Mesenteric fat pad (tissue), 1 donor: ENCODE measurements around the gene PLXNC1. TPM values are rescaled to one million over a fixed set of nuclear protein-coding genes. Genes with fewer than 3 reads are reported as not detected.
A peak's percentile ranks its signal among the peaks of the same experiment; 100 is the strongest.

Source experiments
- DNase-seq: peaks from one replicate; pipeline ENCODE4 v3.0.0-alpha.2; 2020; ENCODE audit warnings: low spot score
- long read RNA-seq: library from polyadenylated mRNA; unstranded; transcript quantifications from one replicate; pipeline ENCODE4 v2.0.0, GENCODE V29; 2020
- total RNA-seq: library from RNA; stranded (reverse); fragmentation: NEBNext Ultra II Directional; extraction: Animal tissue kit (Norgen Biotek cat#: 25700); gene quantifications from one replicate; pipeline ENCODE4 v1.2.1, GENCODE V29; 2021
- donor health status: DM: yes; HTN: yes; CAD: no.

Gene PLXNC1
- total RNA-seq = 8.9 TPM
- long read RNA-seq, partial matches to known transcripts = 2 of 17 reads
- long read RNA-seq, other reads (novel, unspliced or antisense) = 15 of 17 reads

DNA sequence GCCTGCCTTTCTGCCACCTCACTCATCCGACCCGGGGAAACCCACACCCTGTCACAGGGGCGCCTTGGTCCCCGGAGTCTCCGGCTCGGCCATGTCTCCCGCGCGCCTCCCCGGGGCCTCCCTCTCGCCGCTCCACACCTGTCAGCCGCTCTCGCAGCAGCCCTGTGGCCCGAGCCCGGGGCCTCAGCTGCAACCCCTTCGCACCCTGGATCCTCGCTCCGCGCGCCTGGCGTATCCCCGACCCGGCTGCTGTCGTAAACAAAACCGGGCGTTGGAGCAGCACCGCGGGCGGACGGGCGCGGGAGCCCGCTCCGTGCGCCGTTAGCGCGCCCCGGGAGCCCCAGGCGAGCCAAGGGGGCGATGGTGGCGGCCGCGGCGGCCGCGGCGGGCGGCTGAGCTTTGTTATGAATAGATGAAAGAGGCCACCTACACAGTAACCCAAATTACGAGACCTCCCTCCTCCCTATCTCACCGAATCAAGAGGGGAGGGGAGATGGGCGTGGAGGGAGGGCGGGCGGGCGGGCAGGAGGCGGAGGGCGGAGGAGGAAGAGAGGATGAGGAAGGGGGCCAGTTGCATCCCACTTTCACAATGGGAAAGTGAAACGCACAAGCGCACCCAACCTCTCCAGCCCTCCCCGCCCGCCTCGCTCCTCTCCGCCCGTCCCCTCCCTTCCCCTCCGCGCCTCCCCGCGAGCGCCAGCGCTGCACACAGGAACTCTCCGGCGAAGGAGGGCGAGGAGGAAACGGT is at the start of gene PLXNC1:
Gene PLXNC1 (plus strand): TSS at position 587 of the 748 bp plus-strand sequence. CDS start 395 bp downstream, outside the sequence.
- peak; percentile 89 for DNase-seq

GRCh38 chr12:94099191-94099590 is 49.2 kb upstream of the PLXNC1 start:
- DNase-seq = no peak

GRCh38 chr12:94099632-94100031 is 48.7 kb upstream of the PLXNC1 start:
- no peak for DNase-seq

GRCh38 chr12:94100211-94100627 is 48.2 kb upstream of the PLXNC1 start:
- DNase-seq = no peak

GRCh38 chr12:94100990-94101737 is 47.2 kb upstream of the PLXNC1 start:
- DNase-seq = peak; percentile 93

DNA sequence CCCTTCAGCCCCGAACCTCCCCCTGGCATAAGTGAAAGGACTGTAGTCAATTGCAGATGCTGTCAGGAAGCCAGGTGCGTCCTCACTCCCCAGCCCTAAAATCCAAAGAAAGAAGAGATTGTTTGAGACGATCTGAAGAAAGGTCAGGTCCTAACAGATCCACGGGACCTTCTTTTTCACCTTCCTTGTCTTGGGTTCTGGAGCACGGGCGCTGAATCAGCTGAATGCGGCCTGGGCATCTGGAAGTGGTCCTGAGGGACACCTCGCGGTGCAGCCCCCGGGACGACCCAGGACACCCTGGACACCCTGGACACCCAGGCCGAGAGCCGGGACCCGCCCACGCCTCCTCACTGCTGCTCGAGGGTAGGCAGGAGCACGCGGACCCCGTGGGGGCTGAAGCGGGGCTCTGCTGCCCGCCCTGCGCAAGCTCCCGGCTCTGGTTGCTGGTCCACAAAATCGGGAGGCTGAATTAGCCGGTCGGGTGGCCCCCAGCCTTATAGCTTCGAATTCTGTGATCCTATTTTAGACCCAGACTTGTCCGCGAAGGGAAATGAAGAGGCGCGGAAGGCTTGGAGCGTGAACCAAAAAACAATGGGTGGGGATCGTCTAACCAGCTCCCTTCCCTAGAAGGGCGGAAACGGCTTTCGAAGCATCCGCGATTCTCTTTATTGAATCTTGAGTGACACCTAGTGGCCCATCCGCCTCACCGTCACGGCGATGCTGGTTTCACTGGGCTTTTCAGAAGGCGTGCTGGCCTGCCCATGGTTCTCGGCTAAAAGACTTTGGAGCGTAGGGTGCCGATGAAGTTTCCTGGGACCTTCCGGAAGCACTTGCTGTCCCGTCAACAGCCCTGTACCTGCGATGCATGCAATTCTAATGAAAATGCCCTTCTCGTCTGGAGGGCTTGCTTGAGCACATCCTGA is 46.4 kb upstream of the PLXNC1 start:
- peak; percentile 93 for DNase-seq

DNA sequence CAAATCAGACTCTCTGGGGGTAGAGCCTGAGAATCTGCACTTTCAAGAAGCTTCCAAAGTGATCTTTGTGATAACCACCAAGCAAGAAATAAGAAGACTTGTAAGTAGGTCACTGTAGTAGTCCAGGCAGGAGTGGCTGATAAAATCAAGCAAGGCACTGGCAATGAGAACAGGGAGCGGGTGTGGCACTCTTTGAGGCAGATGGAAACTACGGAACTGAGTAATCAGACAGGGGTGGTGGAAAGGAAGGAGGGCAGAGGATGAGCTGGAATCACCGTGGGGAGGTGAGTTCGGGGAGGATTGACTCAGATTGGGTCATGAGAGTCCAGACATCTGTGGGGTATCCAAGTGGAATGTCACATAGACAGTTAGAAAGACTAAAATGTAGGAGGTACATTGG is 44.4 kb upstream of the PLXNC1 start:
- no peak for DNase-seq

GRCh38 chr12:94107910-94108309 is 40.5 kb upstream of the PLXNC1 start:
- DNase-seq = no peak

DNA sequence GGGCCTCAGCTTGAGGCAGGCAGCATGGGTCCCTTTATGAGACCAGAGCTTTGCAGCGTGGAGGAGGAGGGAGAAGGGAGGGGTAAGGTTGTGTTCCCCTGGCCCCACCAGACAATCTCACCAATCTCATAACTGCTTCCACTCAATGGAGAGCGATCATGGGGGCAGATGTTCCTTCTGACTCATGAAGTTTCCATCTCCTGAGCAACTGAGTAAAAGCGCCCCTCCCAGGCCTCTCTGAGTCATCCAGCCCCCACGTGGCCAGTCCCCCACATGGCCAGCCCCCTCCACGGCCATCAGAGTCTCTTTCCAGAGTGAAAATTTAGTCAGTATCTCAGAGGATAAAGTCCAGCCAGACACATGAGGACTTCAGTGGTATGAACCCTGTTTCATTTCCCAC is 39.2 kb upstream of the PLXNC1 start:
- no peak for DNase-seq

- DNase-seq = no peak
Observed at GRCh38 chr12:94110258-94110657, 38.1 kb upstream of the PLXNC1 start.

- no peak for DNase-seq
Observed at GRCh38 chr12:94111302-94111701, 37.1 kb upstream of the PLXNC1 start.

- no peak for DNase-seq
Observed at GRCh38 chr12:94112121-94112520, 36.3 kb upstream of the PLXNC1 start.

DNA sequence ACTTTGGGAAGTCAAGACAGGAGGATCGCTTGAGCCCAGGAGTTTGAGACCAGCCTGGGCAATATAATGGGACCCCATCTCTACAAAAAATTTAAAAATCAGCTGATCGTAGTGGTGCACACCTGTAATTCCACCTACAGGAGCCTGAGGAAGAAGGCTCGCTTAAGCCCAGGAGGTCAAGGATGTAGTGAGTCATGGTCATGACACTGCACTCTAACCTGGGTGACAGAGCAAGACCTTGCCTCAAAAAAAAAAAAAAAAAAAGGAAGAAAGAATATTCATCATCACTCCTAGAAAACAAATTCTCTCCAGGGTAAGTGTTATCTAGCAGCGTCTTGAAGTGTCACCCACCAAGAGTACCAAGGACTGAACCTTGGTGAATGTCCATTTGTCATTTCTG is 34.2 kb upstream of the PLXNC1 start:
- no peak for DNase-seq

DNA sequence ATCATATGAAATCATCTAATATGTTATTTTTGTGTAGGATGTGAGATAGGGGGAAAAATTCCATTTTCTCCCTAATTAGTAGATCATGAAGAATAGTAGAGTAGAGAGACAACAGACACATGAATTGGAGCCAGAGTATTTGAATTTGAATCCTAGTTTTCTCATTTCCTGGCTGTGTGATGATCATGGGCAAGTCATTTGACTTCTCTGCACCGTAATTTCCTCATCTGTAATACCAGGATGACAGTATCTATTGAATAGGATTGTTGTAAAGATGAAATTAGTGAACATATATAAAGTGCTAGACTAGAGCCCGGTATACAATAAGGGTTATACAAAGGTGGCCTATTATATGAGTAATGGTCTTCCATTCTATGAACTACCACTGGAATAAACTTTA is 32.2 kb upstream of the PLXNC1 start:
- no peak for DNase-seq

- DNase-seq = no peak
Observed at GRCh38 chr12:94121886-94122285, 26.5 kb upstream of the PLXNC1 start.

GRCh38 chr12:94122591-94122990 is 25.8 kb upstream of the PLXNC1 start:
- DNase-seq = no peak

DNA sequence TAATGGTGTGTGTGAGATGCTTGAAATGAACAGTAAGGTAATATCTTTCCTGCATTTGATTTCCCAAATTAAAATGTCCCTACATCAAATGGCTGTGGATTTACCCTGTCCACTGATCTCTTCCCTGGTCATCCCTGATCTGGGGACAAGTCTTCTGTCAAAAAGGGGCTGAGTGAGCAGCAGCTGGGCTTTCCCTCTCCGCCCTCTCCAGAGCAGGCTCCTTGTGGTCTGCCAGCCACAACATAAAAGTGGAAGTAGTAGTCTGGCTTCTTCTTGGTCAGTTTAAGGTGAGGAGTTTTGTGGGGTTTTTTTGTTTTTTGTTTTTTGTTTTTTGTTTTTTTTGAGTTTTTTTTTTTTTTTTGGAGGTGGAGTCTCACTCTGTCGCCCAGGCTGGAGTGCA is 25.2 kb upstream of the PLXNC1 start:
- DNase-seq = no peak

DNA sequence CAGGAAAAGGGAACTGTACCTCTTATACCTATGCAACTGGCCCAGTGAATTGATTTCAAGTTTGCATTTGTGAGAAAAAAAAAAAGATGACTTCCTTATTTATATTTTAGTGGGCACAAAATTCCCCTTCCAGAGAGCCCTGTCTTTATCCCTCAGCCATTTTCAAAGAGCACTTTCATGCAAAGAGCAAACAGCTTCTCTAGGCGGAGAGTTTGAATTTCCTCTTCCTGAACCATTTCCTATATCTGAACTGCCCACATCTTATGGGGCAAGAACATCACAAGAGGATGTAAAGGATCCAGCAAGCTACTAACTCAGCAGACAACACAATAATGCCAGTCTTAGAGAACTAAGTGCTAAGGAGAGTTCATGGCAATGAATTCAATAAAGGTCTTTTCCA is 22.3 kb upstream of the PLXNC1 start:
- DNase-seq = no peak

GRCh38 chr12:94127239-94128131 is 20.9 kb upstream of the PLXNC1 start:
- no peak for DNase-seq

GRCh38 chr12:94128280-94128679 is 20.1 kb upstream of the PLXNC1 start:
- no peak for DNase-seq
